Panc1 (cell line): ENCODE measurements around the gene OR4S1. TPM values are rescaled to one million over a fixed set of nuclear protein-coding genes. Genes with fewer than 3 reads are reported as not detected.

Source experiments
- ATAC-seq: fragments of 200-7000 bp; cut with Tn5 transposase; 2 replicates; pipeline ENCODE4 v1.9.1; 2020; ENCODE audit warnings: mild to moderate bottlenecking, moderate library complexity
- BruUV-seq: library from RNA; stranded (reverse); fragments of 400-500 nt; replicated peaks from 2 replicates; lab custom pipeline; 2021; lab: Mats Ljungman, UMichigan
- CTCF ChIA-PET: fragments of 300-600 bp; sonication (Branson Sonifier 250); formaldehyde crosslinking; loops from one replicate; lab custom pipeline; 2022; ENCODE audit warnings: antibody characterized with exemption; lab: Charles Lee
- POLR2A ChIA-PET: fragments of 300-600 bp; sonication (Branson Sonifier 250); formaldehyde crosslinking; loops from one replicate; lab custom pipeline; 2022; ENCODE audit warnings: antibody characterized with exemption; lab: Charles Lee
- DNase-seq: peaks from one replicate; pipeline ENCODE4 v3.0.0-alpha.2; 2010; ENCODE audit warnings: low read depth, low spot score
- H3K27ac ChIP-seq: 2 replicates; pipeline ENCODE4 v1.5.1; 2011; ENCODE audit warnings: mild to moderate bottlenecking, low read length, inconsistent platforms
- H3K27me3 ChIP-seq: fragments of 200-500 bp; sonication (Bioruptor generic); 2 replicates; pipeline ENCODE4 v1.6.0; 2014; ENCODE audit warnings: low read length, inconsistent platforms; ENCODE audit not compliant: control insufficient read depth, insufficient read depth
- H3K36me3 ChIP-seq: fragments of 200-500 bp; sonication (Bioruptor generic); 2 replicates; pipeline ENCODE4 v1.5.1; 2014; ENCODE audit warnings: inconsistent platforms, mild to moderate bottlenecking, low read length, moderate library complexity; ENCODE audit not compliant: control insufficient read depth, insufficient read depth
- H3K4me1 ChIP-seq: 2 replicates; pipeline ENCODE4 v1.5.1; 2011; ENCODE audit warnings: inconsistent platforms, mild to moderate bottlenecking, low read length, moderate library complexity; ENCODE audit not compliant: control insufficient read depth, insufficient read depth
- H3K4me3 ChIP-seq, 2 experiments: 2 replicates each; pipeline ENCODE4 v1.5.1; 2011 to 2012; ENCODE audit warnings: low read depth in 2 of 2, low read length in 2 of 2, mild to moderate bottlenecking in 2 of 2, inconsistent platforms in 1 of 2, moderate library complexity in 1 of 2
- H3K9me3 ChIP-seq: fragments of 200-500 bp; sonication (Bioruptor generic); 2 replicates; pipeline ENCODE4 v1.5.1; 2014; ENCODE audit warnings: low read depth, mild to moderate bottlenecking, inconsistent platforms, low read length, moderate library complexity; ENCODE audit not compliant: control insufficient read depth, insufficient read depth
- CTCF ChIP-seq: fragments of 450-650 bp; IDR thresholded peaks from 2 replicates; pipeline ENCODE4 v1.5.1; 2017; ENCODE audit warnings: mild to moderate bottlenecking
- POLR2AphosphoS5 ChIP-seq: IDR thresholded peaks from 2 replicates; pipeline ENCODE4 v1.6.1; 2012; ENCODE audit warnings: mild to moderate bottlenecking, low read depth, low read length, moderate library complexity
- REST ChIP-seq, 2 experiments: IDR thresholded peaks; 2 replicates each; pipeline ENCODE4 v1.6.1; 2011 to 2012; ENCODE audit warnings: low read depth in 2 of 2, control low read depth in 1 of 2, low read length in 1 of 2, mild to moderate bottlenecking in 1 of 2, moderate library complexity in 1 of 2; ENCODE audit not compliant: insufficient read depth in 1 of 2
- SIN3A ChIP-seq: IDR thresholded peaks from 2 replicates; pipeline ENCODE4 v1.6.1; 2012; ENCODE audit warnings: low read depth, mild to moderate bottlenecking, low read length, moderate library complexity, borderline replicate concordance; ENCODE audit not compliant: insufficient read depth
- TCF7L2 ChIP-seq: IDR thresholded peaks from 2 replicates; pipeline ENCODE4 v1.6.1; 2011; ENCODE audit warnings: mild to moderate bottlenecking, low read depth, low read length, inconsistent platforms
- in situ Hi-C: cut with HindIII; loops from 2 replicates; pipeline ENCODE4 v1.10.0; 2016; ENCODE audit warnings: low sequenced_read_pairs, low pct_unique_long_range_greater_than_20kb
- intact Hi-C: fragments of 100-400 bp; cut with micrococcal nuclease; formaldehyde crosslinking; loops from one replicate; pipeline ENCODE4 v1.10.0; 2022; ENCODE audit not compliant: unreplicated experiment
- total RNA-seq: library from RNA; stranded (reverse); gene quantifications from one replicate; pipeline ENCODE4 v1.2.1, GENCODE V29; 2021; ENCODE audit not compliant: unreplicated experiment

OR4S1 gene
- total RNA-seq, 1 experiment from 2014 or later = not detected

- H3K4me1 ChIP-seq = no peaks in the 10 kb centered on the region
- in situ Hi-C loops = no loop called here
- ChIA-PET POLR2A (no interaction called here), CTCF (no interaction called here)
- TF ChIP-seq REST (IDR thresholded peaks at IDR 0.05; ENCODE audit: insufficient read depth in 1 of 2, low read depth in 2 of 2, low read length in 1 of 2) (no peak), CTCF (no peak), SIN3A (no peak), TCF7L2 (no peak), POLR2AphosphoS5 (no peak)
- no TSS peak for BruUV-seq
- intact Hi-C loops = no loop called here
- H3K4me3 ChIP-seq = no peak overlapping the region
- H3K9me3 ChIP-seq = no peaks in the 10 kb centered on the region
- DNase-seq (no peak), ATAC-seq (no peak)
- no peak overlapping the region for H3K27ac ChIP-seq
- no peaks in the 10 kb centered on the region for H3K27me3 ChIP-seq
- H3K36me3 ChIP-seq = no peaks in the 10 kb centered on the region
Measured at GRCh38 chr11:48354013-48354412, 48.0 kb downstream of the OR4S1 start.

GRCh38 chr11:48354677-48355076 lies 48.7 kb downstream of the OR4S1 start:
- intact Hi-C loops = no loop called here
- POLR2A ChIA-PET = no interaction called here
- BruUV-seq = no TSS peak
- H3K4me3 ChIP-seq = no peak overlapping the region
- TF ChIP-seq REST (IDR thresholded peaks at IDR 0.05; ENCODE audit: insufficient read depth in 1 of 2, low read depth in 2 of 2, low read length in 1 of 2) = no peak
- TF ChIP-seq CTCF = no peak
- no peak for TF ChIP-seq TCF7L2
- TF ChIP-seq POLR2AphosphoS5 = no peak
- TF ChIP-seq SIN3A = no peak
- CTCF ChIA-PET = no interaction called here
- no peaks in the 10 kb centered on the region for H3K27me3 ChIP-seq
- no peak overlapping the region for H3K27ac ChIP-seq
- no peaks in the 10 kb centered on the region for H3K4me1 ChIP-seq
- H3K36me3 ChIP-seq = no peaks in the 10 kb centered on the region
- no peak for ATAC-seq
- H3K9me3 ChIP-seq = no peaks in the 10 kb centered on the region
- no peak for DNase-seq
- in situ Hi-C loops = loop anchor here (5.0 kb wide), 1 partner anchor 1673 kb away; no protein-coding TSS in a partner anchor

Other genes starting within 250 kb of the OR4S1 start
- gene OR4B1, start 89.4 kb upstream of the OR4S1 start, total RNA-seq = not detected
- not detected for gene OR4X2, start 61.1 kb upstream of the OR4S1 start, total RNA-seq
- not detected for gene OR4X1, start 42.4 kb upstream of the OR4S1 start, total RNA-seq
- not detected for gene OR4C3, start 18.7 kb downstream of the OR4S1 start, total RNA-seq
- gene OR4C5, start 60.2 kb downstream of the OR4S1 start, total RNA-seq = not detected
- gene OR4A47, start 182.6 kb downstream of the OR4S1 start, total RNA-seq = not detected